ENCODE measurements around the gene RNF5.

- no peak for TF ChIP-seq CTCF (IDR thresholded peaks at IDR 0.05)
- no peak for TF ChIP-seq EZH2 (IDR thresholded peaks at IDR 0.05; ENCODE audit: borderline replicate concordance, insufficient read depth, low read depth, low read length, poor library complexity, severe bottlenecking)
These were observed 25.2 kb upstream of the RNF5 start for GRCh38 chr6:32152769-32153563.

Measured in B cell (primary cell).